NCI-H2081 (cell line): ENCODE results near the gene HAPLN1.

ENCODE experiments used
- DNase-seq, 2 experiments: peaks; one replicate each; lab custom pipeline; 2025; lab: John Stamatoyannopoulos, UW

The HAPLN1 gene

GRCh38 chr5:83641946-83642345 lies 78.7 kb downstream of the HAPLN1 start:
- no peak for DNase-seq

- peak in 1 of 2 experiments; percentile 2 for DNase-seq
Observed at GRCh38 chr5:83639911-83640310, 80.7 kb downstream of the HAPLN1 start.

- no peak for DNase-seq
Observed at GRCh38 chr5:83636156-83636555, 84.5 kb downstream of the HAPLN1 start.

DNA sequence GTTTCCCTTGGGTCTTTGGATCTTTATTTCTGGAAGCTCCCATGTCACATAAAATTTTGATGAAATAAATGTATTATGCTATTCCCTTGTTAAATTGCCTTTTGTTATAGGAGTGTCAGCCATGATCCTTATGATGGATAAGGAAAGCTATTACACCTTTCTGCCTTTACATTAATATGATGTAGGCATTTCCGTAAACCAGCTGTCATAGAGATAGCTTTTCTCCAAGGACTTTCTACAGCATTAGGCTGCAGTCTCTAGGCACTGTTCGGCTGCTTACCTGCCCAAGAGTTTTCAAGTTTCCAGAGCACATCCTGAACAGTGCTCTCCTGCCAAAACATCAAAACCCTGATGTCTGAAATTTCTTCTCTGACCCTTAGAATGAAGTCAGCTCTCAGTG lies 87.4 kb downstream of the HAPLN1 start:
- no peak for DNase-seq

DNA sequence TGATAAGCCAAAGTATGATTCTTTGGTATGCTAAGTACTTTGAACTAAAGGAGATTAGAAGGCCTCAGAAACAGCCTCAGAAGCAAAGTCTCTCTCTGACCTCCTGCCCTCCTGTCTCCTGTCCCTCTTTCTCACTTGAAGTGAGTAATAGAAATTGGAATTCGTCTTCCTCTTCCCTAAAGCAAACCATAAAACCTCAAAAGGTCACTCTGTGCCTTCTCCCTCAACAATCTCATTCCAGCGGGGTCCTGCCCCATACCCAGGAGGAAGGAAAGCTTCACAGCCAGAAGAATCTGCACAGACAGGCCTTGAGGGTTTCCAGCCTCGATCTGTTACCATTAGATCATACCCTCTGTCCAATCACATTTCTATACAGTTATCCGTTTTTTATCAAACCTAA lies 87.8 kb downstream of the HAPLN1 start:
- DNase-seq, result no peak

DNA sequence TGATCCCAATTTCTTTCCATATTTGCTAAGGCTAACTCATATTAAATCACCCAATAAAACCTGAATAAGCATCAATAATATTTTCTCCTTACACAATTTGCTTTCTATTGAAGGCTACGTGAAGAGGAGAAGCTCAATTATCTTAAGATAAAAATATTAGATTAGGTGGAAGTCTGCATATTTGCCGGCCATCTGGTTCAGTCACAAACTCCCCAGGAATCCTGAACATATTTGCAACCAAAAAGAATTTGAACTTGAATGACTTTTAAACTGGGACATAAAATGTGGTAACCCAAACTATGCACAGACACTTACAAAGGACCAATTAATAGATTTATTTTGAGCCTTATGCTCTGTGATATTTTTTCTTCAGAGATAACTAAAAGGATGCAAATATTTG lies 92.3 kb downstream of the HAPLN1 start:
- DNase-seq, result no peak

DNA sequence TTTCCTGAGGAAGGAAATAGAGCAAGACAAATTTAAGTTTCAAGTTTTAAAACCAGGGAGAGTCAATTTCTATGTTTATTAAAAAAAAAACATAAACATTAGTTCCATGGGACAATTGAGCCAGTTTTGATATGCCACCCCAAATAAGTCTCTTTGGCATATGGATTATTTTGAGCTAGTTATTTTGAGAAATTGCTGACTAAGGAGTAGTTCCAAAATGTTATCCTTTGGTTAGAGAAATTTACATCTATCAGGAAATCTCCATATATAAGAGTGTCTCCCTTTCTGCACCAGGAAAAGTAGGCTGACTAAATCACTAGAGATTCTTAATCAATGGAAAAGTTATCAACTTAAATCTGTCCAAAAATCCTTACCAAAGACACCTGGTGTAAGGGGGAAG lies 105.8 kb downstream of the HAPLN1 start:
- no peak for DNase-seq

DNA sequence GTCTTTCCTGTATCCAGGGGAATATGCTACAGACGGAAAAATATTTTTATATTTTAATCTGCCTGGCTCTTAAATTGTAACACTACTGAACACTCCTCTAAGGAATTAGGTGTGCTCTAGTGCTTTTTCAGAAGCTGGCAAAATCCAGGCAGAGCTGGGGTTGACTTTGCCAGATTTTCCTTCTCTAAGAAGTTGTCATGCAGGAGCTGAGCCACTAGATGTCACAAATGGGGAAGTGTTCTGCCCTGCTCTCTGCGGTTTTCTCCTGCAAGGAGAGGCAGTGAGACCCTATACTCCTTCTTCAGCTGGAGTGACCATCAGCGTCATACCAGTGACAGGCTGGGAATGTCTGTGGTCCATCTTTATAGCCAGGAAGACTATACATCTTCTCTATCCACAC lies 112.5 kb downstream of the HAPLN1 start:
- peak in 1 of 2 experiments; percentile 32 for DNase-seq

DNA sequence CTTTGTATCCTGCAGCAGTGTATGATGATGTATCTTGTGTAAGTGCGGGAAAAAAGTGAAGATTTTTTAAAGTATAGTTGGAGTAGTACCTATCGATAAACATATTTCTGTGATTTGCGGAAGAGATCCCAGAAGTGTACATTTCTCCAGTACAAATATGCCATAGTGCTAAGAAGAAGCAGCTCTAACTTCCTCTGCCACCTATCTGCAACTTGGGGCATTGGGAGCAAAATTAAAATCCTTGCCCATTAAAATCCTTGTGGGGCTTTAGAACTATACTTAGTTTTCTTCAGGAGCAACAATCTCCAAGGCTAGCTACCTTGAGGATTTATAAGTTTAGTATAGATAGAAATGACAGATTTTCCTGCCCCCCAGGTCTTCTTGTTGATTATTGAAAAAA lies 125.4 kb downstream of the HAPLN1 start:
- no peak for DNase-seq

DNA sequence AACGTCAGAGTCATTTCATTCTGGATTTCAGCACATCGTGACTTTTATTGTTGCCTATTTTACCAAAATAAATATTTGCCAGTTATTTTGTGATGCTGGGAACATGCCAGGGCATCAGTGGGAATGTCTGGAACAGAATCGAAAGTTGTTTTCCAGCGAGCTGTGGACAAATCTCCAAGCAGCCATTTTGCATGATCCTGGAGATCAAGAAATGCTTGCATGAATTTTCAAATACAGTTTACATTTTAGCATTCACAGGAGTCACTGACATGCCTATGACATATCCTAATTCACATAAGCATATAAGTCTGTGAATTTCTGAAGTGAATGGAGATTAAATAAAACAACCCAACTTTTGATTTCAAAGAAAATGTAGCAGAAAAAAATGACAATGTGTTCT lies 129.7 kb downstream of the HAPLN1 start:
- DNase-seq, result peak in 1 of 2 experiments; percentile 23

DNA sequence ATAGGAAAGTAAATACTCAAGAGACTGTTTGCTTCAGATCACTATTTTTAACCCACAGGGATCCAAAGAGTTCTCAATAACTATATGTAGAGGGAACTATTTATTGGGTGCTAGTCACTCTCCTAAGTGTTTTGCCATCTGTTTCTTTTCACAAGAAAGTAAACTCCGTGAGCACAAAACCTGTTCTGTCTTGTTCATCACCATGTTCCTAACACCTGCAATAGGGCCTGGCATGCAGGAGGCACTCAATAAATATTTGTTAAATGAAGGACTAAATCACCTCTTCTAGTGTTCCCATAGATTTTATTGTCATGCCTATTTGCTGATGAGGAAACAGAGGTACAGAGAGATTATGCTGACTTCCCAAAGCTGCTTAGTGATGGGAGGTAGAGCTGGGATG lies 130.9 kb downstream of the HAPLN1 start:
- peak; percentile 5 to 74 for DNase-seq
